Gastroesophageal sphincter (tissue), 3 donors: ENCODE measurements around the gene TSPEAR.

Experiments used
- EP300 ChIP-seq: sonication (generic); formaldehyde crosslinking; IDR thresholded peaks from one replicate; pipeline ENCODE4 v1.6.1; 2017; ENCODE audit warnings: antibody characterized with exemption, mild to moderate bottlenecking
- POLR2A ChIP-seq, 2 donors: fragments of 450-650 bp; IDR thresholded peaks; one replicate each; pipeline ENCODE4 v1.6.1; 2017; ENCODE audit warnings: antibody characterized with exemption in 2 of 2, mild to moderate bottlenecking in 2 of 2, moderate library complexity in 1 of 2
- POLR2AphosphoS5 ChIP-seq: sonication (generic); formaldehyde crosslinking; IDR thresholded peaks from one replicate; pipeline ENCODE4 v1.6.1; 2017; ENCODE audit warnings: antibody characterized with exemption
- TF ChIP-seq, protein P1 (sequence below), 4 experiments: fragments of 200-600 bp in 2 of 4; fragments of 450-650 bp in 2 of 4; sonication (generic) in 1 of 4; IDR thresholded peaks; one replicate each; pipeline ENCODE4 v1.5.1; 2017 to 2019; ENCODE audit warnings: antibody characterized with exemption in 4 of 4, mild to moderate bottlenecking in 2 of 4, moderate library complexity in 2 of 4

DNA sequence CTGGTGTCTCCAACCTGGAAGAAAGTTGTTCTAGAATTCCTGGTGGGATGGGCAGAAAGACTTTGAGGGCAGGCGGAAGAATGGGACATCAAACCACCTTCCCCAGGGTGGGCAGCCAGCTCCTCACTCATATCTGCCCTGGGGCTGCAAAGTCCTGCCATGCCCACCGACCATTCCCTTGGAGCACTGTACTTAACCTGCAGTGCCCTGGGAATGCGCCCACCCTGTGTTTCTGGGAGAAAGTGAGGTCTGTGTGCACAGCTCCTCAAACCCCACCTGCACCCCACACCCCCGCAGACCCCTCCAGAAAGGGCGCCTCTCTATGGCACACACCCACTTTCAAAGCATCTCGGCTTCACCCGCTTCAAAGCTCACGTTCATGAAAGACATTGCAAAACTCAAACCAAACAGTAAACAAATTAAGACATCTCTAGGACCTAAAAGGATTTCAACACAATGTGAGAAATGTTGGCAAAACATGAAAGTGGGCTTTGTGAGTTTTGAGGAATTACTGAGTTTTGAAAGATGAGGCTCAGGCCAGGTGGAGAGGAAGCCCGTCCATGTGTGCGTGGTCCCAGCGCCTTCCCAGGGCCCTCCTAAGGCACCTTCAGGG lies 196.5 kb downstream of the TSPEAR start:
- TF ChIP-seq, protein P1, sequence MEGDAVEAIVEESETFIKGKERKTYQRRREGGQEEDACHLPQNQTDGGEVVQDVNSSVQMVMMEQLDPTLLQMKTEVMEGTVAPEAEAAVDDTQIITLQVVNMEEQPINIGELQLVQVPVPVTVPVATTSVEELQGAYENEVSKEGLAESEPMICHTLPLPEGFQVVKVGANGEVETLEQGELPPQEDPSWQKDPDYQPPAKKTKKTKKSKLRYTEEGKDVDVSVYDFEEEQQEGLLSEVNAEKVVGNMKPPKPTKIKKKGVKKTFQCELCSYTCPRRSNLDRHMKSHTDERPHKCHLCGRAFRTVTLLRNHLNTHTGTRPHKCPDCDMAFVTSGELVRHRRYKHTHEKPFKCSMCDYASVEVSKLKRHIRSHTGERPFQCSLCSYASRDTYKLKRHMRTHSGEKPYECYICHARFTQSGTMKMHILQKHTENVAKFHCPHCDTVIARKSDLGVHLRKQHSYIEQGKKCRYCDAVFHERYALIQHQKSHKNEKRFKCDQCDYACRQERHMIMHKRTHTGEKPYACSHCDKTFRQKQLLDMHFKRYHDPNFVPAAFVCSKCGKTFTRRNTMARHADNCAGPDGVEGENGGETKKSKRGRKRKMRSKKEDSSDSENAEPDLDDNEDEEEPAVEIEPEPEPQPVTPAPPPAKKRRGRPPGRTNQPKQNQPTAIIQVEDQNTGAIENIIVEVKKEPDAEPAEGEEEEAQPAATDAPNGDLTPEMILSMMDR (IDR thresholded peaks at IDR 0.05), result no peak
- TF ChIP-seq POLR2AphosphoS5, result no peak
- no peak for TF ChIP-seq POLR2A (IDR thresholded peaks at IDR 0.05)
- TF ChIP-seq EP300, result no peak
